T-helper 2 cell treated with Interferon-gamma antibody and Interleukin-4, amounts not matched to agents 5 μg/mL and 100 μg/mL, for 36 hours (primary cell): ENCODE measurements around the gene DLGAP4.
A peak's percentile ranks its signal among the peaks of the same experiment; 100 is the strongest.

Experiments used
- DNase-seq: peaks from one replicate; pipeline ENCODE4 v3.0.0; 2021; ENCODE audit warnings: low spot score
- H3K27ac Mint-ChIP-seq: one replicate; pipeline ENCODE4 v1.8.0; 2021; ENCODE audit warnings: mild to moderate bottlenecking, mixed read lengths
- H3K27me3 Mint-ChIP-seq: one replicate; pipeline ENCODE4 v1.8.0; 2021; ENCODE audit warnings: low read depth, mixed read lengths
- H3K36me3 Mint-ChIP-seq: one replicate; pipeline ENCODE4 v1.8.0; 2021; ENCODE audit warnings: low read depth, mixed read lengths
- H3K4me1 Mint-ChIP-seq: one replicate; pipeline ENCODE4 v1.8.0; 2021; ENCODE audit warnings: low read depth, mixed read lengths
- H3K4me3 Mint-ChIP-seq: one replicate; pipeline ENCODE4 v1.8.0; 2022; ENCODE audit warnings: mild to moderate bottlenecking, moderate library complexity, mixed read lengths
- H3K9me3 Mint-ChIP-seq: one replicate; pipeline ENCODE4 v1.8.0; 2021; ENCODE audit warnings: mixed read lengths

Gene DLGAP4

DNA sequence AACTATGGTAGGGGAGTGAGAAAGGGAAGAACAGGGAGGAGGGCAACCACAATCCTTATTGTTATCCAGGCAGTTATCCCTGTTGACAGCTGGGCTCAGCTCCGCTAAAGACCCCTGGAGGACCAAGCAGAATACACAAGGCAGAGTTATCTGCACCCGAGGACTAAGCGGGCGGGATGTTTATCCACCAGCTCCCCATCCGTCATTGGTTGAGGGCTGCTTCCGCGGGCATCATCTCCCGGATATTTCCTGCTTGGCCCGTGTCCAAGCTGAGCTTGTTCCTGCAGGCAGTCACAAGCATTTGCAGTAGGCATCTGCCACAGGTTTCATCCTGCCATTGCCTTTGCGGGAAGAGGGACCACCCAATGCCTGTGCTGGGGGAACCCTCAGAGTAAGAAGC is 102.1 kb downstream of the DLGAP4 start:
- Mint-ChIP-seq H3K4me1 (no peaks in the 10 kb centered on the region), H3K27me3 (no peaks in the 10 kb centered on the region), H3K36me3 (no peaks in the 10 kb centered on the region), H3K27ac (no peak overlapping the region), H3K9me3 (no peaks in the 10 kb centered on the region), H3K4me3 (no peak overlapping the region)
- DNase-seq: no peak

DNA sequence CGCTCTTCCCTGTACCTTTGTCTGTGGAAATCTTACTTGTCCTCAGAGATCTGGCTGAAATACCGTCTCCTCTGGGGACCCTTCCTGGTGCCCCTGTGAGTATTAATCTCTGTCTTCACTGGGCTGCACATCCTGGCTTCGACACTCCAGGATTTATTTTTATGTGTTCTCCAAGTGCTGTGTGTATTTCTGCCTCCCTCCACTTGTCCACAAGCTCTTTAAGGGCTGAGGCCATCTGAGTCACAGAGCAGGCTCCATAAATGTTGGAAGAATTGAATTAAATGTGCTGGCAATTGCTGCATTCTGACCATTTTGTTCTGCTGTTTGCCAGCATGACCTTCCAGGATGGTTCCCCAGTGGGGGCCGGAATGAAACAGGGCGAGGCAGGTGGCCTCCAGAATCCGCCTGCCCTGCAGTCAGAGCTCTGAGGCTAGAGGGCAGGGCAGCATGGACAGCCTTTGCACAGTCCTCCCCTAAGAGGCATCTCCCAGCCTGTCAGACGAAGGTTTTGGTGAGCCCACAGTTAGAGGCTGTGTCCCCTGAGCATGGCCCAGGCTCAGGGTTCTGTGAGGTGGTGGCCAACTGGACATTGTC is 105.8 kb downstream of the DLGAP4 start:
- H3K27ac Mint-ChIP-seq: no peak overlapping the region

DNA sequence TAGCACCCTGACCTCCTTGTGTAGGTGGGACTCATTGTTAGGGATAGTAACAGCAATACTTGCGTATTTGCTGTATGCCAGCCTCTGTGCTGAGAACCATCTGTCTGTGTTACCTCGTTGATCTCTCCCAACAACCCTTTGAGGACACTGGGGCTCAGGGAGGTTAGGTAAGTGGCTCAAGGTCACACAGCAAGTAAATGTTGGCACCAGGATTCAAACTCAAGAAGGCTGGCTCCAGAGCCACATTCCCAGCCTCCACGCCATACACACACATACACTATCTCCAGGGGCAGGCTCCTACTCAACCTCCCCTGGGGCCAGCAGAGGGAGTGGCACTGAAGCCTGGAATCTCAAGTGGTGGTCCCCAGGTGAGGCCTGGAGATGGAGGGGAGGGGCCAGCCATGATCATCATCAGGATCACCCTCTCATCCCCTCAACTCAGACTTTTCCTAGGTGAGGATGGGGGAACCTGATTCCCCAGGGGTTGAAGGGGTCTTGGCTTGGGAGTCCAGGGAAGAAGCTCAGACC is 109.4 kb downstream of the DLGAP4 start:
- H3K36me3 Mint-ChIP-seq: no peaks in the 10 kb centered on the region
- no peaks in the 10 kb centered on the region for H3K4me1 Mint-ChIP-seq
- no peak overlapping the region for H3K27ac Mint-ChIP-seq
- H3K27me3 Mint-ChIP-seq: no peaks in the 10 kb centered on the region
- H3K4me3 Mint-ChIP-seq: no peak overlapping the region
- no peaks in the 10 kb centered on the region for H3K9me3 Mint-ChIP-seq
- no peak for DNase-seq

More for the DNA sequence above, 105.8 kb downstream of the DLGAP4 start:
- H3K36me3 Mint-ChIP-seq: no peaks in the 10 kb centered on the region
- no peak overlapping the region for H3K4me3 Mint-ChIP-seq
- no peaks in the 10 kb centered on the region for H3K27me3 Mint-ChIP-seq
- H3K4me1 Mint-ChIP-seq: no peaks in the 10 kb centered on the region
- no peak for DNase-seq
- H3K9me3 Mint-ChIP-seq: no peaks in the 10 kb centered on the region

- Mint-ChIP-seq H3K4me1 (no peaks in the 10 kb centered on the region), H3K27ac (no peak overlapping the region), H3K36me3 (no peaks in the 10 kb centered on the region), H3K27me3 (no peaks in the 10 kb centered on the region), H3K4me3 (no peak overlapping the region), H3K9me3 (no peaks in the 10 kb centered on the region)
- no peak for DNase-seq
Observed at GRCh38 chr20:36418711-36419110, 112.6 kb downstream of the DLGAP4 start.

GRCh38 chr20:36421641-36422040 is 115.5 kb downstream of the DLGAP4 start:
- H3K27me3 Mint-ChIP-seq: peaks cover 2% of the 10 kb centered on the region
- H3K27ac Mint-ChIP-seq: no peak overlapping the region
- H3K36me3 Mint-ChIP-seq: no peaks in the 10 kb centered on the region
- H3K4me3 Mint-ChIP-seq: no peak overlapping the region
- DNase-seq: no peak
- no peaks in the 10 kb centered on the region for H3K9me3 Mint-ChIP-seq
- no peaks in the 10 kb centered on the region for H3K4me1 Mint-ChIP-seq

- H3K4me3 Mint-ChIP-seq: no peak overlapping the region
- no peaks in the 10 kb centered on the region for H3K36me3 Mint-ChIP-seq
- H3K27me3 Mint-ChIP-seq: peaks cover 2% of the 10 kb centered on the region
- no peak for DNase-seq
- no peaks in the 10 kb centered on the region for H3K9me3 Mint-ChIP-seq
- no peaks in the 10 kb centered on the region for H3K4me1 Mint-ChIP-seq
- no peak overlapping the region for H3K27ac Mint-ChIP-seq
Observed at GRCh38 chr20:36424314-36424713, 118.2 kb downstream of the DLGAP4 start.

DNA sequence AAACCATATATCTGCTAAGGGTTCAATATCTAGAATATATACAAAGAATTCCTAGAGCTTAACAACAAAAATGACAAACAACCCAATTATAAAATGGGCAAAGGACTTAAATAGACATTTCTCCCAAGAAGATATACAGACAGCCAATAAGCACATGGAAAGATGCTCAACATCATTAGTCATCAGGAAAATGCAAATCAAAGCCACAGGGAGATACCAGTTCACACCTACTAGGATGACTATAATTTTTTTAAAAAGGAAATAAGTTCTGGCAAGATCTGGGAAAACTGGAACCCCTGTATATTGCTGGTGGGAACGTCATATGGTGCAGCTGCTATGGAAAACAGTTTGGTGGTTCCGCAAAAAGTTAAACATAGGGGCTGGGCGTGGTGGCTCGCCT is 119.0 kb downstream of the DLGAP4 start:
- Mint-ChIP-seq H3K36me3 (no peaks in the 10 kb centered on the region), H3K9me3 (no peaks in the 10 kb centered on the region), H3K27ac (no peak overlapping the region), H3K4me3 (no peak overlapping the region), H3K4me1 (no peaks in the 10 kb centered on the region), H3K27me3 (peaks cover 2% of the 10 kb centered on the region)
- DNase-seq: no peak

DNA sequence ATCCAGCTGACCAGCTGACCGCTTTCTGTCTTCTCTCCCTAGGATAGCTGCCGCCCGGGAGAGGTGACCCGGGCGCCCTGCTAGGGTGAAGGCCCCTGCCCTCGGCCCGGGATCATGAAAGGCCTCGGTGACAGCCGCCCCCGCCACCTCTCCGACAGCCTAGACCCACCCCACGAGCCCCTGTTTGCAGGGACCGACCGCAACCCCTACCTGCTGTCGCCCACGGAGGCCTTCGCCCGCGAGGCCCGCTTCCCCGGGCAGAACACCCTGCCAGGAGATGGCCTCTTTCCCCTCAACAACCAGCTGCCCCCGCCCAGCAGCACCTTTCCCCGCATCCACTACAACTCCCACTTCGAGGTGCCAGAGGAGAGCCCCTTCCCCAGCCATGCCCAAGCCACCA is 125.5 kb downstream of the DLGAP4 start:
- Mint-ChIP-seq H3K36me3 (no peaks in the 10 kb centered on the region), H3K4me3 (no peak overlapping the region), H3K4me1 (no peaks in the 10 kb centered on the region), H3K27ac (no peak overlapping the region), H3K9me3 (no peaks in the 10 kb centered on the region), H3K27me3 (no peaks in the 10 kb centered on the region)
- no peak for DNase-seq

GRCh38 chr20:36432096-36432495 is 126.0 kb downstream of the DLGAP4 start:
- H3K27ac Mint-ChIP-seq: no peak overlapping the region
- no peak overlapping the region for H3K4me3 Mint-ChIP-seq
- no peaks in the 10 kb centered on the region for H3K9me3 Mint-ChIP-seq
- H3K27me3 Mint-ChIP-seq: peaks cover 3% of the 10 kb centered on the region
- no peak for DNase-seq
- no peaks in the 10 kb centered on the region for H3K4me1 Mint-ChIP-seq
- H3K36me3 Mint-ChIP-seq: no peaks in the 10 kb centered on the region

DNA sequence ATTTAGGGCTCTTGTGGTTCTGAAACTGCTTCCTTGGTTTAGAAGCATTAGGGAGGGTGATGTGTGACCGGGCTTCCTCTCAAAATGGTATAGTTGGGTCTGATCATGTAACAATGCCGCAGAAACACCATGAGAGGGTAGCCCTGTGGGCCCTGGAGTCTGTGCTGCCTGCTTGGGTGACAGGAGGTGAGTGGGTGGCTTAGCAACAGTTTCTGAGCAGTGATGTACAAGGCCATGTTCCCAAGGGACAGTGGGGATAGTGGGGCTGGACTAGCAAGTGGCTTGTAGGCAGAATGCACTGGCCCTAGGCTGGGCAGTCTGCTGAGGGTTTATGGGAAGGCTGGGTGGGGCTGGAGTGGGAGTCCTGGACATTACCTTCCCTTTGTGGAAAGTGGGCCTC is 128.2 kb downstream of the DLGAP4 start:
- H3K27me3 Mint-ChIP-seq: peaks cover 3% of the 10 kb centered on the region
- H3K9me3 Mint-ChIP-seq: no peaks in the 10 kb centered on the region
- no peaks in the 10 kb centered on the region for H3K4me1 Mint-ChIP-seq
- no peak for DNase-seq
- H3K27ac Mint-ChIP-seq: no peak overlapping the region
- H3K36me3 Mint-ChIP-seq: no peaks in the 10 kb centered on the region
- H3K4me3 Mint-ChIP-seq: no peak overlapping the region

GRCh38 chr20:36435124-36435523 is 129.0 kb downstream of the DLGAP4 start:
- H3K27ac Mint-ChIP-seq: no peak overlapping the region
- H3K9me3 Mint-ChIP-seq: no peaks in the 10 kb centered on the region
- DNase-seq: no peak
- no peaks in the 10 kb centered on the region for H3K36me3 Mint-ChIP-seq
- H3K4me1 Mint-ChIP-seq: no peaks in the 10 kb centered on the region
- peaks cover 3% of the 10 kb centered on the region for H3K27me3 Mint-ChIP-seq
- H3K4me3 Mint-ChIP-seq: no peak overlapping the region

DNA sequence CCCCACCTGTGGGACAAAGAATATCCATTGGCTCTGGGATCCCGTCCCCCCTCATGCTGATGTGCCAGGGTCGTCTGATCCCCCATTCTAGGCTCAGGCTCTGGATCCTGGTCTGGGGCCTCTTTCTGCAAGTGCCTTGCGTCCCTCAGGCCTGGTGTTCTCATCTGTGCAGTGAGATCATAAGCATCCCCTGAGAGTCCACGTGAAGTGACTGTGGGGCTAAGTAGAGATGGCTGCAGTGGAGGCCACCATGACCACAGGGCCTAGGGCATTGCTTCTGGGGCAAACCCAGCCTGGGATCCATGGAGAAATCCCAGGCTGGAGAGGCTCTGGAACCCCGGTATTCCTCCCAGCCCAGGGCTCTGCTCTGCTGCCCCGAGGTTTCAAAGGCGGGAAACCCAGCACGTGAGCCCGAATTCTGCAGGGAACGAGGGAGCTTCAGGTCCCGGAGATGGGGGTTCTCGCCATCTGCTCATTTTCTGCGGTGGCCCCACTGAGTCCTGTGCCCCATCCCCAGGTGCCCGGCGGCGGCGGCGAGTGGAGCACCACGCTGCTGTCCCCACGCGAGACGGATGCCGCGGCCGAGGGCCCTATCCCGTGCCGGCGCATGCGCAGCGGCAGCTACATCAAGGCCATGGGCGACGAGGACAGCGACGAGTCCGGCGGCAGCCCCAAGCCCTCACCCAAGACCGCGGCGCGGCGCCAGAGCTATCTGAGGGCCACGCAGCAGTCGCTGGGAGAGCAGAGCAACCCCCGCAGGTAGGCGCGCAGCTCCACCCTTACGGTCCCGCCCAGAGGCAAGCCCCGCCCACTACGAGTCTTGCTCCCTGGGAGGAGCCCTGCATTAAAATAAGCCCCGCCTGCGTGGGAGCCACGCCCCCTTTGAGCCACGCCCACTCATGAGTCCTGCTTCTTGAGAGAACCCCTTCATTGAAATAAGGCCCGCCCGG is 129.7 kb downstream of the DLGAP4 start:
- Mint-ChIP-seq H3K27ac (no peak overlapping the region), H3K9me3 (no peaks in the 10 kb centered on the region), H3K4me3 (peak overlapping the region; percentile 55), H3K4me1 (no peaks in the 10 kb centered on the region), H3K27me3 (peaks cover 3% of the 10 kb centered on the region), H3K36me3 (no peaks in the 10 kb centered on the region)
- peak; percentile 81 for DNase-seq

GRCh38 chr20:36439040-36439730 is 133.0 kb downstream of the DLGAP4 start:
- H3K4me3 Mint-ChIP-seq: no peak overlapping the region
- peak; percentile 49 for DNase-seq
- no peaks in the 10 kb centered on the region for H3K36me3 Mint-ChIP-seq
- no peaks in the 10 kb centered on the region for H3K9me3 Mint-ChIP-seq
- peaks cover 3% of the 10 kb centered on the region for H3K27me3 Mint-ChIP-seq
- H3K4me1 Mint-ChIP-seq: no peaks in the 10 kb centered on the region
- no peak overlapping the region for H3K27ac Mint-ChIP-seq

- Mint-ChIP-seq H3K27ac (no peak overlapping the region), H3K36me3 (no peaks in the 10 kb centered on the region), H3K9me3 (no peaks in the 10 kb centered on the region), H3K27me3 (peaks cover 3% of the 10 kb centered on the region), H3K4me1 (no peaks in the 10 kb centered on the region), H3K4me3 (no peak overlapping the region)
- DNase-seq: no peak
Observed at GRCh38 chr20:36439731-36440072, 133.6 kb downstream of the DLGAP4 start.
